Osteocyte (in vitro differentiated cells): ENCODE results near the gene KRT78. TPM values are rescaled to one million over a fixed set of nuclear protein-coding genes. Genes with fewer than 3 reads are reported as not detected.

Source experiments
- DNase-seq: peaks from one replicate; pipeline ENCODE4 v3.0.0; 2021; ENCODE audit warnings: mixed read lengths; ENCODE audit not compliant: unreplicated experiment; ENCODE audit errors: extremely low spot score
- H3K27ac Mint-ChIP-seq: one replicate; pipeline ENCODE4 v1.8.0; 2021; ENCODE audit warnings: mild to moderate bottlenecking, mixed read lengths; ENCODE audit not compliant: unreplicated experiment
- H3K27me3 Mint-ChIP-seq: one replicate; pipeline ENCODE4 v1.8.0; 2021; ENCODE audit warnings: mixed read lengths; ENCODE audit not compliant: unreplicated experiment
- H3K36me3 Mint-ChIP-seq: one replicate; pipeline ENCODE4 v1.8.0; 2021; ENCODE audit warnings: mixed read lengths; ENCODE audit not compliant: unreplicated experiment
- H3K4me1 Mint-ChIP-seq: one replicate; pipeline ENCODE4 v1.8.0; 2021; ENCODE audit warnings: mixed read lengths; ENCODE audit not compliant: unreplicated experiment
- H3K4me3 Mint-ChIP-seq: one replicate; pipeline ENCODE4 v1.8.0; 2021; ENCODE audit warnings: mild to moderate bottlenecking, moderate library complexity, mixed read lengths; ENCODE audit not compliant: unreplicated experiment
- H3K9me3 Mint-ChIP-seq: one replicate; pipeline ENCODE4 v1.8.0; 2021; ENCODE audit warnings: mixed read lengths; ENCODE audit not compliant: unreplicated experiment
- total RNA-seq: library from RNA; stranded (reverse); gene quantifications from 2 replicates; pipeline ENCODE4 v1.2.1, GENCODE V29; 2021
- TF ChIP-seq, protein P1 (sequence below): fragments of 200-600 bp; sonication (generic); IDR thresholded peaks from 2 replicates; pipeline ENCODE4 v1.5.0; 2021; ENCODE audit warnings: antibody characterized with exemption, mild to moderate bottlenecking, moderate library complexity

KRT78 gene
- total RNA-seq, 1 donor from 2014 or later: not detected

DNA sequence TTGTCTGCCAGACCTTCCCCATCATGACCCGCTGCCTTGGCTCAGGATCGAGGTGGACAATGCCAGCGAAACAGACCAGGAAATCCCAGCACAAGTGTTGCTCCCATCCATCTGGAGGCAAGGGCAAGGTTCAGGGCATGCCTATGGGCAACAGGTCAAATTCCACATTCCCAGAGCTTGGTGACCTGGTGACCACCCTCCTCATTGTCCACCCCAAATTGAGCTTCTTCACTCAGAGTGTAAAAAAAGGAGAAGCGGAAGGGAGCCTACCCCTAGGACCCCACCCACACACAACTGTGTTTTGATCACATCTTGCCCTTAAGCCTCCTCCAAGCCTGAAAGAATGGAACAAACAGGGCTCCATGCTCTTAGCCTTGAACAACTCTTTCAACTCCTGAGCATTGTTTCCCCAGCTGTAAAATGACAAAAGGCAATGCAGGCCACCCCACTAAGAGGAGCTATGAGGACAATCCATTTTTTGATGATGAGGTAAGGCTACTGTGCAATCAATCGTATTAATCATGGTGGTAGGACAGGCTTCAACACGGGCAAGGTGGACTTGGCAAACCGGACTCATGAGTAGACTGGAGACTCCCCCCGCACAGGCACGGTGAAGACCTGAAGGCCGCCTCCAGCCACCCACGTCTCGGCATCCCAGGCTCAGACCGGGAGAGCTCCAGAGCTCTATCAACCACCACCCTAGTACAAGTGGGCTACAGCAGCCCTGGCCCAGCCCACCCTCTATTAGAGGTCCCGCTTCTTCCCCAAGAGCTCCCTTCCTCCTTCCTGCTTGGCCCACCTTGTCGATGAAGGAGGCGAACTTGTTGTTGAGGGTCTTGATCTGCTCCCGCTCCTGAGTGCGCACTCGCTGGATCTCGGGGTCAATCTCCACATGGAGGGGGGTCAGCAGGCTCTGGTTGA, 15.5 kb downstream of the KRT78 start:
- TF ChIP-seq, protein P1, sequence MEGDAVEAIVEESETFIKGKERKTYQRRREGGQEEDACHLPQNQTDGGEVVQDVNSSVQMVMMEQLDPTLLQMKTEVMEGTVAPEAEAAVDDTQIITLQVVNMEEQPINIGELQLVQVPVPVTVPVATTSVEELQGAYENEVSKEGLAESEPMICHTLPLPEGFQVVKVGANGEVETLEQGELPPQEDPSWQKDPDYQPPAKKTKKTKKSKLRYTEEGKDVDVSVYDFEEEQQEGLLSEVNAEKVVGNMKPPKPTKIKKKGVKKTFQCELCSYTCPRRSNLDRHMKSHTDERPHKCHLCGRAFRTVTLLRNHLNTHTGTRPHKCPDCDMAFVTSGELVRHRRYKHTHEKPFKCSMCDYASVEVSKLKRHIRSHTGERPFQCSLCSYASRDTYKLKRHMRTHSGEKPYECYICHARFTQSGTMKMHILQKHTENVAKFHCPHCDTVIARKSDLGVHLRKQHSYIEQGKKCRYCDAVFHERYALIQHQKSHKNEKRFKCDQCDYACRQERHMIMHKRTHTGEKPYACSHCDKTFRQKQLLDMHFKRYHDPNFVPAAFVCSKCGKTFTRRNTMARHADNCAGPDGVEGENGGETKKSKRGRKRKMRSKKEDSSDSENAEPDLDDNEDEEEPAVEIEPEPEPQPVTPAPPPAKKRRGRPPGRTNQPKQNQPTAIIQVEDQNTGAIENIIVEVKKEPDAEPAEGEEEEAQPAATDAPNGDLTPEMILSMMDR: no peak
- Mint-ChIP-seq H3K4me1 (peaks cover 17% of the 10 kb centered on the region), H3K9me3 (no peaks in the 10 kb centered on the region), H3K27ac (no peak overlapping the region), H3K4me3 (no peak overlapping the region), H3K36me3 (no peaks in the 10 kb centered on the region), H3K27me3 (peaks cover 12% of the 10 kb centered on the region)
- DNase-seq: no peak

- no peak overlapping the region for H3K27ac Mint-ChIP-seq
- TF ChIP-seq, protein P1: no peak
- DNase-seq: no peak
- peaks cover 12% of the 10 kb centered on the region for H3K27me3 Mint-ChIP-seq
- no peaks in the 10 kb centered on the region for H3K36me3 Mint-ChIP-seq
- no peak overlapping the region for H3K4me3 Mint-ChIP-seq
- H3K9me3 Mint-ChIP-seq: no peaks in the 10 kb centered on the region
- H3K4me1 Mint-ChIP-seq: peaks cover 17% of the 10 kb centered on the region
Observed at GRCh38 chr12:52832451-52832850, 16.3 kb downstream of the KRT78 start.

- no peak for DNase-seq
- H3K4me3 Mint-ChIP-seq: no peak overlapping the region
Observed at GRCh38 chr12:52831251-52831650, 17.5 kb downstream of the KRT78 start.

GRCh38 chr12:52829986-52830770, 18.6 kb downstream of the KRT78 start:
- DNase-seq: no peak
- Mint-ChIP-seq H3K4me1 (no peaks in the 10 kb centered on the region), H3K4me3 (no peak overlapping the region), H3K27me3 (peaks cover 12% of the 10 kb centered on the region), H3K36me3 (no peaks in the 10 kb centered on the region), H3K9me3 (no peaks in the 10 kb centered on the region), H3K27ac (peak overlapping the region; percentile 29)
- TF ChIP-seq, protein P1: no peak

More at GRCh38 chr12:52831251-52831650, 17.5 kb downstream of the KRT78 start:
- no peaks in the 10 kb centered on the region for H3K9me3 Mint-ChIP-seq
- H3K27me3 Mint-ChIP-seq: peaks cover 12% of the 10 kb centered on the region
- no peaks in the 10 kb centered on the region for H3K36me3 Mint-ChIP-seq
- TF ChIP-seq, protein P1: no peak
- H3K27ac Mint-ChIP-seq: no peak overlapping the region
- H3K4me1 Mint-ChIP-seq: peaks cover 7% of the 10 kb centered on the region

- H3K27ac Mint-ChIP-seq: no peak overlapping the region
- TF ChIP-seq, protein P1: no peak
- H3K27me3 Mint-ChIP-seq: peaks cover 12% of the 10 kb centered on the region
- no peak for DNase-seq
- no peaks in the 10 kb centered on the region for H3K36me3 Mint-ChIP-seq
- H3K9me3 Mint-ChIP-seq: no peaks in the 10 kb centered on the region
- no peaks in the 10 kb centered on the region for H3K4me1 Mint-ChIP-seq
- no peak overlapping the region for H3K4me3 Mint-ChIP-seq
Observed at GRCh38 chr12:52828591-52829021, 20.2 kb downstream of the KRT78 start.
